T-helper 17 cell (primary cell): ENCODE measurements around the gene GPC6. TPM values are rescaled to one million over a fixed set of nuclear protein-coding genes. Genes with fewer than 3 reads are reported as not detected.
"Not testable (repeated sequence)": the region's sequence is repeated elsewhere in the genome, so short reads cannot be mapped to it uniquely, and the experiment has no call there.

Experiments
- ATAC-seq: fragments of 150-1000 bp; cut with Tn5 transposase; 2 replicates; pipeline ENCODE4 v1.10.0; 2021; ENCODE audit warnings: mild to moderate bottlenecking, moderate library complexity
- DNase-seq, 3 donors: peaks; one replicate each; pipeline versions ENCODE4 v3.0.0 to v3.0.0-alpha.2; 2020 to 2021
- H3K9me3 ChIP-seq: one replicate; pipeline ENCODE4 v1.7.0; 2013; ENCODE audit warnings: low read length, mild to moderate bottlenecking; ENCODE audit not compliant: control insufficient read depth, poor library complexity, severe bottlenecking
- H3K27ac Mint-ChIP-seq: one replicate; pipeline ENCODE4 v1.8.0; 2022; ENCODE audit warnings: mild to moderate bottlenecking, moderate library complexity, mixed read lengths
- H3K27me3 Mint-ChIP-seq: one replicate; pipeline ENCODE4 v1.8.0; 2022; ENCODE audit warnings: mixed read lengths
- H3K36me3 Mint-ChIP-seq: one replicate; pipeline ENCODE4 v1.8.0; 2022; ENCODE audit warnings: low read depth, mixed read lengths
- H3K4me1 Mint-ChIP-seq: one replicate; pipeline ENCODE4 v1.8.0; 2022; ENCODE audit warnings: mild to moderate bottlenecking, mixed read lengths
- H3K4me3 Mint-ChIP-seq: one replicate; pipeline ENCODE4 v1.8.0; 2022; ENCODE audit warnings: mild to moderate bottlenecking, moderate library complexity, mixed read lengths
- total RNA-seq, 4 donors: library from RNA in 2 of 4; stranded (reverse) in 2 of 4; gene quantifications; one replicate each; pipeline ENCODE4 v1.2.3 and lab custom pipeline; 2022 to 2026

The GPC6 gene
- total RNA-seq (not detected), total RNA-seq (lab: John Stamatoyannopoulos, UW) (0 reads per million in 2 donors)

DNA sequence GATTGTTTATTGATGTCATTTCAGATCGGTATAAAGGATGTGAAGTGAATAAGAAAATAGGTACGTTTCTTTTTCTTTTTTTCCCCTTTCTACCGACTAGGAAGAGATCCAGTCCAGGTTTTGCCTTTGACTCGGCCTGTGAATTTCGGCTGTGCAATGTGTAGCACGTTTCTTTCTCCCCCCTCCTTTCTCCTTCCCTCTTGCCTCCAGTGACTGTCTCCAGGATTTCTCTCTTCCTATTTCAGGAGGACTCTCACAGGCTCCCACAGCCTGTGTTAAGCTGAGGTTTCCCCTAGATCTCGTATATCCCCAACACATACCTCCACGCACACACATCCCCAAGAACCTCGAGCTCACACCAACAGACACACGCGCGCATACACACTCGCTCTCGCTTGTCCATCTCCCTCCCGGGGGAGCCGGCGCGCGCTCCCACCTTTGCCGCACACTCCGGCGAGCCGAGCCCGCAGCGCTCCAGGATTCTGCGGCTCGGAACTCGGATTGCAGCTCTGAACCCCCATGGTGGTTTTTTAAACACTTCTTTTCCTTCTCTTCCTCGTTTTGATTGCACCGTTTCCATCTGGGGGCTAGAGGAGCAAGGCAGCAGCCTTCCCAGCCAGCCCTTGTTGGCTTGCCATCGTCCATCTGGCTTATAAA is at the start of gene GPC6:
TSS of gene GPC6 (plus strand) at position 185 of the 657 bp plus-strand sequence.
- no peak within 1 kb of the TSS for H3K27ac Mint-ChIP-seq
- H3K4me1 Mint-ChIP-seq = no peaks in the 10 kb centered on the region
- no peak for ATAC-seq
- peaks cover 43% of the 10 kb centered on the region for H3K27me3 Mint-ChIP-seq
- no peaks in the 10 kb centered on the region for H3K36me3 Mint-ChIP-seq
- no peak within 1 kb of the TSS for H3K4me3 Mint-ChIP-seq
- no peaks in the 10 kb centered on the region for H3K9me3 ChIP-seq
- DNase-seq = no peak

DNA sequence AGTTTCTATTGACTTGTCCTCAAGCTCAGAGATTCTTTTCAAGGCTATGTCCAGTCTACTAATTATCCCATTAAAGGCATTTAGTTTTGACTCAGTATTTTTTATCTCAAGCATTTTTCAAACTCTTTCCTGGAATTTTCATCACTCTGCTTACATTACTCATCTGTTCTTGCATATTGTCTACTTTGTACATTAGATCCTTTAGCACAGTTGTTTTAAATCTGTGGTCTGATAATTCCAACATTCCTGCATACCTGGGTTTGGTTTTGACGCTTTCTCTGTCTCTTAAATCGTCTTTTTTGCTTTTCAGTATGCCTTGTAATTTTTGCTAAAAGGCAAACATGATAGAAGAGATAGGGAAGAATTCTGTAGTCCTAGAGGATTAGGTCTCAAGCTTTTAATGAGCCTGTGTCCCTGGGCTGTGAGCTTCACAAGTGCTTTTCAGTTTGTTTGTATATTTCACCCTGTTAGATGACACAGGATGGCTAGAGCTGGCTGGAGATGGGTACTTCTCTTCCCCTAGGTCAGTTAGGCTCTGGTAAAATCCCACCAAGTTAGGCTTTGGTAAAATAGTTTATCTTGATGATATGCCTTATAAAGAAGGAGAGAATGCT is 46.1 kb upstream of the GPC6 start:
- H3K27me3 Mint-ChIP-seq = no peaks in the 10 kb centered on the region
- H3K27ac Mint-ChIP-seq = no peak overlapping the region
- DNase-seq (no peak), ATAC-seq (no peak)
- H3K36me3 Mint-ChIP-seq = no peaks in the 10 kb centered on the region
- no peaks in the 10 kb centered on the region for H3K9me3 ChIP-seq
- H3K4me3 Mint-ChIP-seq = no peak overlapping the region
- no peaks in the 10 kb centered on the region for H3K4me1 Mint-ChIP-seq

DNA sequence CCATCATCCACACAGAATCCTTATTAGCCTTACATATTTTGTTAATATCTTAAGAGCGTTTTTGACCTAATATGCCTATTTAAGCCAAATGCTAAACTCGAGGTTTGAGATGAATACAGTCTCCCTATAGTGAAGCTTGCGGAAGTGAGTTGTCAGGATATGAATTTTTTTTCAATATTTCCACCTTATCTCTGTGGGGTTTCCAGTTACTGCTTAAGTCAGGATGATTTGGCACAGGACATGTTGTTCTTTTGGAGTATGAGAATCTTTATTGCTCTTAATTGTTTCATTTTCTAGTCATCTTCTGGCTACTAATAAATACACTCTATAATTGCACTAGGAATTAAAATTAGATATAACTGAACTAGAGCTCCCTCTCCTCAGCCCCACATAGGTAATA is 44.2 kb upstream of the GPC6 start:
- no peak for ATAC-seq
- no peaks in the 10 kb centered on the region for H3K4me1 Mint-ChIP-seq
- no peak for DNase-seq
- H3K4me3 Mint-ChIP-seq = no peak overlapping the region
- H3K36me3 Mint-ChIP-seq = no peaks in the 10 kb centered on the region
- no peaks in the 10 kb centered on the region for H3K9me3 ChIP-seq
- H3K27ac Mint-ChIP-seq = no peak overlapping the region
- no peaks in the 10 kb centered on the region for H3K27me3 Mint-ChIP-seq

DNA sequence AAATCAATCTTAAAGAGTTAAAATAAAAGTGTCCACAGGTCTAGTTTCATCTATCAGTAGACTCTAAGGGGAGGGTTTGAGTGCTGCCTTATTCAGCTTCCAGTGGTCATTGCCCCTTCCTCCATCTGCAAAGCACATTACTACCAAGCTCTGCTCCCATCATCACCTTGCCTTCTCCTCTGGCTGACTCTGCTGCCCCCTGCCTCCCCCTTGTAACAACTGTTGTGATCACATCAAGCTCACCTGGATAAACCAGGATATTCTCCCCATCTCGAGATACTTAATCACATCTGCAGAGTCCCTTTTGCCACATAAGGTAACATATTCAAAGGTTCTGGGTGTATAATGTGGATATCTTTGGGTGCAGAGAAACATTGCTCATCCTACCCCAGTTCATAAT is 43.3 kb upstream of the GPC6 start:
- H3K9me3 ChIP-seq = no peaks in the 10 kb centered on the region
- H3K4me3 Mint-ChIP-seq = no peak overlapping the region
- no peak for DNase-seq
- H3K27ac Mint-ChIP-seq = no peak overlapping the region
- H3K27me3 Mint-ChIP-seq = no peaks in the 10 kb centered on the region
- H3K36me3 Mint-ChIP-seq = no peaks in the 10 kb centered on the region
- ATAC-seq = no peak
- H3K4me1 Mint-ChIP-seq = no peaks in the 10 kb centered on the region

DNA sequence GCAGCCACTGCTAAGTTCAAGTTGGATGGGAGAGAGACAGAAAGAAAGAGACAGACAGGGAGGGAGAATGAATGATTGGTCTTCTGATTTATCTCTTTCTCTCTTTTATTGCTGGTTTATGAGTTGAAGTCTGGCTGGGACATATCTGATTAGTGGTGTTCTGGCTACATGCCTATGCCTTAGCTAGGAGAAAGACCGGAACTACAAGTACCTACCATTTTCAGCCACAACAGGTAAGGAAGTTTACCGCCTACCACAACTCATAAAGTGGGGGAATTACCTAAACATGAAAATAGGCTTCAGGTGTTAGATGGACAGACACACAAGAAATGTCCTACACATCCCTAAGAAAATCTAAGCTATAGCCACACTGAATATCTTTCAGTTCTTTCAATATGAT is 36.6 kb upstream of the GPC6 start:
- Mint-ChIP-seq H3K36me3 (no peaks in the 10 kb centered on the region), H3K27me3 (no peaks in the 10 kb centered on the region), H3K4me3 (no peak overlapping the region), H3K4me1 (no peaks in the 10 kb centered on the region), H3K27ac (no peak overlapping the region)
- no peaks in the 10 kb centered on the region for H3K9me3 ChIP-seq
- DNase-seq = no peak
- no peak for ATAC-seq

DNA sequence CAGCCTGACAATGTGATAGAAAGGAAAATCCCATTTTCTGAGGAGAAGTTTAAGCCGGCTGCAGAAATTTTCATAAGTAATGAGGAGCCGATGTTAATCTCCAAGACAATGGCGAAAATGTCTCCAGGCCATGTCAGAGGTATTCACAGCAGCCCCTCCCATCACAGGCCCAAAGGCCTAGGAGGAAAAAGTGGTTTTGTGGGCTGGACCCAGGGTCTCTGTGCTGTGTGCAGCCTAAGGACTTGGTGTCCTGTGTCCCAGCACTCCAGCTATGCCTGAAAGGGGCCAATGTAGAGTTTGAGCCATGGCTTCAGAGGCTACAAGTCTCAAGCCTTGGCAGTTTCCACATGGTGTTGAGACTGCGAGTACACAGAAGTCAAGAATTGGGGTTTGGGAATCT is 32.9 kb upstream of the GPC6 start:
- Mint-ChIP-seq H3K36me3 (no peaks in the 10 kb centered on the region), H3K27ac (no peak overlapping the region), H3K4me1 (no peaks in the 10 kb centered on the region), H3K27me3 (no peaks in the 10 kb centered on the region), H3K4me3 (no peak overlapping the region)
- ATAC-seq = no peak
- no peak for DNase-seq
- H3K9me3 ChIP-seq = no peaks in the 10 kb centered on the region

DNA sequence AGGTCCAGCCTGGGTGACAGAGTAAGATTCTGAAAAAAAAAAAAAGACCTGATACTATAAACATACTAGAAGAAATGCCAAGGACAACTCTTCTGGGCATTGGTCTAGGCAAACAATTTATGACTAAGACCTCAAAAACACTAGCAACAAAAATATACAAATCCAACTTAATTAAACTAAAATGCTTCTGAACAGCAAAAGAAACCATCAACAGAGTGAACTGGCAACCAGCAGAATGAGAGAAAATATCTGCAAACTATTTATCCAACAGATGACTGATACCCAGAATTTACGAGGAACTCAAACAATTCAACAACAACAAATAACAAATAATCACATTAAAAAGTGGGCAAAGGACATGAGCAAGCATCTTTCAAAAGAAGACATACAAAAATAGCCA is 26.8 kb upstream of the GPC6 start:
- ATAC-seq = no peak
- no peak overlapping the region for H3K4me3 Mint-ChIP-seq
- H3K27ac Mint-ChIP-seq = no peak overlapping the region

DNA sequence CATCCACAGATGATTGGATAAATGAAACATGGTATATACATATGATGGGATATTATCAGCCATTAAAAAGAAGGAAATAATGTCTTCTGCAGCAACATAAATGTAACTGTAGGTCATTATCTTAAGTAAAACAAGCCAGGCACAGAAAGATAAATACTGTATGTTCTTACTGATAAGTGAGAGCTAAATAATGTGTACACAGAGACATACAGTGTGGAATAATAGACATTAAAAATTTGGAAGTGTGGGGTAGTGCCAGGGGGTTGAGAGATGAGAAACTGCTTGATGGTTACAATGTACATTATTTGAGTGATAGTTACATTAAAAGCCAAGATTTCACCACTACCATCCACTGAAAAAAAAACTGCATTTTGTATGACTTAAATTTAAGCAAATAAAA is 26.0 kb upstream of the GPC6 start:
- Mint-ChIP-seq H3K27ac (no peak overlapping the region), H3K4me1 (no peaks in the 10 kb centered on the region), H3K27me3 (no peaks in the 10 kb centered on the region), H3K36me3 (no peaks in the 10 kb centered on the region), H3K4me3 (no peak overlapping the region)
- ATAC-seq = no peak
- H3K9me3 ChIP-seq = no peaks in the 10 kb centered on the region
- no peak for DNase-seq

More for the DNA sequence above, 26.8 kb upstream of the GPC6 start:
- Mint-ChIP-seq H3K36me3 (no peaks in the 10 kb centered on the region), H3K27me3 (no peaks in the 10 kb centered on the region), H3K4me1 (no peaks in the 10 kb centered on the region)
- no peaks in the 10 kb centered on the region for H3K9me3 ChIP-seq
- no peak for DNase-seq

DNA sequence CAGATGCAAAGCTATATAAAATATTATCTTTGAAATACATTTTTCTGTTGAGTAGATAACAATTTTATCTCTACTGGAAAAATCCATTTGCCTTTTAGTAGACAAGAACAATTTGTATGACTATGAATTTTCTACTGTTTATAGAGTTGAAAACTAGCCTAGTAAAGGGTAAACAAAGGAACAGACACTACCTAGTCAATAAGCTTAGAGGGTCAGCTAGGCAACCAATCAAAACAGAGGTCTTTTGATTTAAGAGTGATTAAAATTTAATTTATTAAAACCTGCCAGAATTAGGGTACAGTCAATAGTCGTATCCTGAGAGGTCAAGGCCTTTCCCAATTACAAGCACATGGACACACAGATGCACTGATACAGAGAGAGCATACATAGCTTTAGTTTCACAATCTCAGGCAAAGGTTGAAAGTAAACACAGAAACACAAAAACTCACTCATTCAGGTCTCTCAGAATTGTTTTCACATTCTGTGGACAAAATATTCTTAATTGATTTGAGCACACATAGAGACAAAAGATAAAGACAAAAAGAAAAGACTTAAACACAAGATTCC is 24.5 kb upstream of the GPC6 start:
- no peaks in the 10 kb centered on the region for H3K9me3 ChIP-seq
- H3K27ac Mint-ChIP-seq = no peak overlapping the region
- ATAC-seq (no peak), DNase-seq (no peak)
- H3K4me1 Mint-ChIP-seq = no peaks in the 10 kb centered on the region
- H3K27me3 Mint-ChIP-seq = no peaks in the 10 kb centered on the region
- no peaks in the 10 kb centered on the region for H3K36me3 Mint-ChIP-seq
- no peak overlapping the region for H3K4me3 Mint-ChIP-seq

DNA sequence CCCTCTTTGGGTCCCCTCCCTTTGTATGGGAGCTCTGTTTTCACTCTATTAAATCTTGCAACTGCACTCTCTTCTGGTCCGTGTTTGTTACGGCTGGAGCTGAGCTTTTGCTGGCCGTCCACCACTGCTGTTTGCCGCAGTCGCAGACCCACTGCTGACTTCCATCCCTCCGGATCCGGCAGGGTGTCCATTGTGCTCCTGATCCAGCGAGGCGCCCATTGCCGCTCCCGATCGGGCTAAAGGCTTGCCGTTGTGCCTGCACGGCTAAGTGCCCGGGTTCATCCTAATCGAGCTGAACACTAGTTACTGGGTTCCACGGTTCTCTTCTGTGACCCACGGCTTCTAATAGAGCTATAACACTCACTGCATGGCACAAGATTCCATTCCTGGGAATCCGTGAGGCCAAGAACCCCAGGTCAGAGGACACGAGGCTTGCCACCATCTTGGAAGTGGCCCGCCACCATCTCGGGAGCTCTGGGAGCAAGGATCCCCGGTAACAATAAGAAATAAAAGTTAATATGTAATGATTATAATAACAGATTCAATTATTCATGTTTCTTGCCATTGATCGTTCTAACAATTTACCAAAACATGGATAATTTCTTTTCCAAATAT is 19.7 kb upstream of the GPC6 start:
- not testable (repeated sequence) for DNase-seq, H3K27me3 Mint-ChIP-seq, H3K4me1 Mint-ChIP-seq, H3K27ac Mint-ChIP-seq, ATAC-seq, H3K36me3 Mint-ChIP-seq, H3K4me3 Mint-ChIP-seq, H3K9me3 ChIP-seq

DNA sequence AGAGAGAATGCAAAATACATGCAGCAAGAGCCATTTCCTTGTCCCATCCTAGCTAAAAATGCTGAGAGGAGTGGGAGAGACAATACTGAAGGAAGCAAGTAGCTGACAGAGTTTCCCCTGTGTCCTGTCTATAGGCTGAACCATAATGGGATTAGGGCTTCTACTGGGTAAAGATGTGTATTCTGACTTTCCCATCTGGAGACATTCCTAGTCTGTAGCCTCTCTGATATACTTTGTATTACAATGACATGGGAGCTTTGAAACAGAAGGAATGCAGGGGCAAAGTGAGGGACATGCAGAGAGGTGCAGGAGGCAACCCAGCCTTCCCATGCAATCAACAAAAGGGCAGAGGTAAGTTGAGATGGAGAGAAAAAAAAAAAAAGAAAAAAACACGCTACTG is 10.5 kb upstream of the GPC6 start:
- H3K27ac Mint-ChIP-seq = no peak overlapping the region
- DNase-seq = no peak
- no peak for ATAC-seq
- H3K4me1 Mint-ChIP-seq = no peaks in the 10 kb centered on the region
- no peak overlapping the region for H3K4me3 Mint-ChIP-seq
- no peaks in the 10 kb centered on the region for H3K36me3 Mint-ChIP-seq
- H3K9me3 ChIP-seq = no peaks in the 10 kb centered on the region
- H3K27me3 Mint-ChIP-seq = no peaks in the 10 kb centered on the region

DNA sequence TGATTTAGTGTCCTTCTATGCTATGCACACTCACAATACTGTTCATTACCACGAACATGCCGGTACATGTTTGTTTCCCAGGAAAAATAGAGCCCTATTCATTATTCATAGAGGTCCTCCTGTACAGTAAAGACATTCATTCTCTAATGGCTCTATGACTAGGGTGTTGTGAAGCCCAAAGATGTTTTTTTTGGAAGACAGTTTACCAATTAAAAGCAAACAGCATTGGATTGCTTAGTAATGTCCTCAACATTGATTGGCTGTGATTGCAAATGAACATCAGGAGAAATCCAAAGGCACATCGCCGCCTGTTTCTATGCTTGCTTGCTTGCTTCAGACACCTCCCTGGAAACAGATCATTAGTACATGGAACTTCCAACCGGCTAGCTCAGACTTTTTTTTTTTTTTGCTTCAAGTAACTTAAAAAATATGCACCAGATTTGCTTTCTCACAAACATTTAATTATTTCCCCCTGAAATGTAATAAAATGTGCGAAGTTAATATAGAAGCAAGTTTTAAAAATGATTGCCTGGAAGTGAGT is 8.8 kb upstream of the GPC6 start:
- DNase-seq (no peak), ATAC-seq (no peak)
- Mint-ChIP-seq H3K36me3 (no peaks in the 10 kb centered on the region), H3K4me3 (no peak overlapping the region), H3K27me3 (no peaks in the 10 kb centered on the region), H3K27ac (no peak overlapping the region), H3K4me1 (no peaks in the 10 kb centered on the region)
- no peaks in the 10 kb centered on the region for H3K9me3 ChIP-seq

DNA sequence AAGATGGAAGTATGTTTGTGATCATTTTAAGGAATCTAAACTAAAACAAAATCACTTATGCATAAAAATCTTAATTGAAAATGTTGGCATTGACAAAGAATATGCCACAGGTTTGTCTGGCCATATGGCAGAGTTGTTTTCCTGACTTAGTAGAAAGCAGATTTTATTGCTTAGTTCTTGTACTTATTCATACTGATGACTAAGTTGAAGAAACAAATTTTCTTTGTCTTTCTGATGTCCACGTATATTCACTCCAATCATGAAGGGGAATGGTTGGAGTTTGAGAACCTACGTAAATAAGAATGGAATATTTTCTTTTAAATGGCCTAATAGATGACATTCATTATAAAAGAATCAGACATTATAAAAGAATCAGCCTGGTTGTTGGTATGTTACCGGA is 8.0 kb upstream of the GPC6 start:
- H3K27ac Mint-ChIP-seq = no peak overlapping the region
- DNase-seq (no peak), ATAC-seq (no peak)
- no peaks in the 10 kb centered on the region for H3K36me3 Mint-ChIP-seq
- H3K4me3 Mint-ChIP-seq = no peak overlapping the region
- H3K4me1 Mint-ChIP-seq = no peaks in the 10 kb centered on the region
- H3K9me3 ChIP-seq = no peaks in the 10 kb centered on the region
- no peaks in the 10 kb centered on the region for H3K27me3 Mint-ChIP-seq
